GM23338 (cell line): ENCODE measurements around the gene CCDC85B.

Experiments used
- CREB1 ChIP-seq: fragments of 250-450 bp; sonication (Bioruptor Pico); IDR thresholded peaks from 2 replicates; pipeline ENCODE4 v1.5.0; 2020; ENCODE audit warnings: low read depth, mild to moderate bottlenecking, moderate library complexity
- CTCF ChIP-seq, 2 experiments: fragments of 200-600 bp in 1 of 2; sonication (generic) in 1 of 2; conservative IDR thresholded peaks; 2 replicates each; pipeline versions ENCODE4 v1.5.1 to v1.6.1; 2016 to 2017; ENCODE audit warnings: antibody characterized with exemption in 2 of 2, low read depth in 2 of 2, mild to moderate bottlenecking in 2 of 2, moderate library complexity in 1 of 2
- EZH2 ChIP-seq: fragments of 200-600 bp; sonication (generic); IDR thresholded peaks from one replicate; pipeline ENCODE4 v1.8.0; 2017; ENCODE audit warnings: antibody characterized with exemption, mild to moderate bottlenecking, low read depth; ENCODE audit not compliant: unreplicated experiment
- EZH2phosphoT487 ChIP-seq: fragments of 200-600 bp; sonication (generic); IDR thresholded peaks from one replicate; pipeline ENCODE4 v1.8.1; 2018; ENCODE audit warnings: antibody characterized with exemption; ENCODE audit not compliant: unreplicated experiment
- JUNB ChIP-seq: IDR thresholded peaks from one replicate; pipeline ENCODE4 v1.6.1; 2016; ENCODE audit warnings: antibody characterized with exemption; ENCODE audit not compliant: unreplicated experiment
- NANOG ChIP-seq: IDR thresholded peaks from 2 replicates; pipeline ENCODE4 v1.6.1; 2016; ENCODE audit warnings: antibody characterized with exemption, borderline replicate concordance
- POLR2AphosphoS5 ChIP-seq: IDR thresholded peaks from 2 replicates; pipeline ENCODE4 v1.6.1; 2016; ENCODE audit warnings: antibody characterized with exemption, low read depth
- REST ChIP-seq: IDR thresholded peaks from one replicate; pipeline ENCODE4 v1.6.1; 2018; ENCODE audit warnings: antibody characterized with exemption; ENCODE audit not compliant: unreplicated experiment
- STAT1 ChIP-seq: IDR thresholded peaks from one replicate; pipeline ENCODE4 v1.6.1; 2016; ENCODE audit warnings: antibody characterized with exemption; ENCODE audit not compliant: unreplicated experiment
- ZNF114 ChIP-seq: fragments of 250-450 bp; sonication (Bioruptor Pico); IDR thresholded peaks from 2 replicates; pipeline ENCODE4 v1.5.0; 2020; ENCODE audit warnings: mild to moderate bottlenecking, moderate library complexity

DNA sequence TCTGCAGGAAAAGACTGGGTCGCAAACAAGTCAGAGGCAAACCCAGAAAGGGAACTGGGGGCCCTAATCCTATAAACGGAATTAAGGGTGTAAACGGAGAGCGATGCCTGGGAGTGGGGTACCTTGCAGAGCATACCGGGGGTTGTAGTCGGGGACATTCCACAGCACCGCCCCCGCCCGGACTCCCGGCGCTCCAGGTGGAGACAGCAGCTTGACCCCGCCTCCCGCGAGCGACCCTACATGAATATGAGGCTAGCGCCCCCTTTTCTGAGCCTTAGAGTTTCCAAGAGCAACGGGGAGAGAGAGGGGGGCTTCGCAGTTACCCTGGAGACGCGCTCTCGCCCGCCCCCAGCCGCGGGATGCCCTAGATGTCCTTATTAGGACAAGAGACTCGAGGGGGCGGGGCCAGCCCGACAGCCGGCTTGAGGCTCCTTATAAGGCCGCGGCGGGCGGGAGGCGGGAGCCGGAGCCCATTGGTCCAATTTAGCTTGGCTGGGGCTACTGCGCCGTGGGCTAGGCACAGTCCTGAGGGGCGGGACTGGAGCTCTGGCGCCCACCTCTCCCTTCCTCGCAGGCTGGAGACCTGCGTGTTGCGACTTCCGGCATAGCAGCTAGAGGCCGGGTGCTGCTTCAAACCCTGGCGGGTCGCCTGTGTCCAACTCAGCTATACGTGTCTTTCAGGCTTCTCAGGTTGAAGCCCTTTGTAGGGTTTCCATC is 31.2 kb upstream of the CCDC85B start:
- TF ChIP-seq POLR2AphosphoS5 (peak; percentile 87), NANOG (no peak), EZH2 (no peak), CTCF (conservative IDR thresholded peaks at IDR 0.05; ENCODE audit: low read depth in 2 of 2) (peak in 1 of 2 experiments; percentile 55; a peak in 2 of 4 replicates), CREB1 (CRISPR knock-in tag) (no peak), EZH2phosphoT487 (no peak), REST (no peak), JUNB (no peak), ZNF114 (CRISPR knock-in tag) (no peak), STAT1 (no peak)
